AG20443 (cell line): ENCODE measurements around the gene RNF212.

Experiments
- DNase-seq: peaks from one replicate; pipeline ENCODE4 v3.0.0; 2012; ENCODE audit warnings: low spot score, mixed read lengths

Gene RNF212

DNA sequence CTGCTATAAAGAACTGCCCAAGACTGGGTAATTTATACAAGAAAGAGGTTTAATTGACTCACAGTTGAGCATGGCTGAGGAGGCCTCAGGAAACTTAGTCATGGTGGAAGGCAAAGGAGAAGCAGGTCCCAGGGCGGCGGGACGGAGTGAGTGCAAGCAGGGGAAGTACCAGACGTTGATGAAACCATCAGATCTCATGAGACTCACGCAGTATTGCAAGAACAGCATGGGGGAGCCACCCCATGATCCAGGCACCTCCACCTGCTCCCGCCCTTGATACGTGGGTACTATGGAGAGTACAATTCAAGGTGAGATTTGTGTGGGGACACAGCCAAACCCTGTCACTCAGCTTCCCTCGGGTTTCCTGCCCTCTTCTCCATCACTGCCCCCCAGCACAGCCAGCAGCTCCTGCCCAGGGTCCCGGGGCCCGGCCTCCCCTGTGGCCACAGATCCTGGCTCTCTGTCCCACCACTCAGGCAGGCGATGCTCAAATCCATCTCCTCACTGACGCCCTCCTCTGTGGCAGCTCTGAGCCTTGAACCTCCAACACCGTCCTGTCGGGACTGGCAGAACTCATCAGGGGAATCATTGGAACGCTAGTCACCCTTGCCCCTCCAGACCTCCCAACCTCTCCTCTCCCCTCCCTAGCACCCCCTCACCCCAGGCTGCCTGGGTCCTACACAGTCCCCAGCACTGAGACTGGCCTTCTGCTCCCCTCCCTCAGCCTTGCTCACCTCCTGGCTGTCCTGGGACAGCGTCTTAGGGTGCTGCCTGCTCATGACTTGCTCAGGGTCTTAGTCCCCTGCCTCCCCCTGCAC, 64.4 kb downstream of the RNF212 start:
- no peak for DNase-seq

DNA sequence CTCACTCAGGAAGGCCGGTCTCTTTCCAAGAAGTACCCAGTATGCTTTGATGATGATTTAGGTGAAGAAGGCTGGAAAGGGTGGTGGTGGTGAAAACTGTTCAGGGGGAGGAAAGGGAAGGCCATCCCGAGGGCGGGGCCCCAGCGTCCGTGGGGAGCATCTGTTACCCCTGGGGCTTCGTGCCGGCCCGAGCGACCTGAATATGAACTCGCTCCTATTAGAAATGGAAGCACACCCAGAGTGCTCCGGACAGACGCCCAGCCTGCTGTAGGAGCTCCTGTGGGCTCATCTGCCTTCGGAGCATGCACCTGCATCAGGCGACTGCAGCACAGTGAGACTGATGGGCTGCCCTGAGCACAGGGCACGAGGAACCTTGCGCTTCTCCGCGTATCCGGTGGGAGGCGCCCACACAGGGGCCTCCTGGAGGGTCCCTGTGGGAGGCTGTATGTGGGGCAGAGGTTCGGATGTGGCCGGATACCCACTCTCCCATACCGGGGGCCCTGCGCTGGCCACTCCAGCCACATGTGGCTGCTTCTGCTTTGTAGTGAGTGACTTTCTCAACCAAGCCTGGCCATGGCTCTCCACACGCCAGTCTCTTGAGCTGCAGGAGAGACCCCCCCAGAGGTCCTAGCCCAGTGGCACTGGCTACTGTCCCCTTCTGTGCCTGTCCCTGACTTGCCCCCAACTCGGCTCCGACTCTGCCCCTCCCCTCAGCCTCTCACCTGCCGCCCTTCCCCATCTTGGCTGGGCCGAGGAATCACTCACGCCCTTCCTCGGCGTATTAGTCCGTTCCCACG, 65.2 kb downstream of the RNF212 start:
- no peak for DNase-seq

DNA sequence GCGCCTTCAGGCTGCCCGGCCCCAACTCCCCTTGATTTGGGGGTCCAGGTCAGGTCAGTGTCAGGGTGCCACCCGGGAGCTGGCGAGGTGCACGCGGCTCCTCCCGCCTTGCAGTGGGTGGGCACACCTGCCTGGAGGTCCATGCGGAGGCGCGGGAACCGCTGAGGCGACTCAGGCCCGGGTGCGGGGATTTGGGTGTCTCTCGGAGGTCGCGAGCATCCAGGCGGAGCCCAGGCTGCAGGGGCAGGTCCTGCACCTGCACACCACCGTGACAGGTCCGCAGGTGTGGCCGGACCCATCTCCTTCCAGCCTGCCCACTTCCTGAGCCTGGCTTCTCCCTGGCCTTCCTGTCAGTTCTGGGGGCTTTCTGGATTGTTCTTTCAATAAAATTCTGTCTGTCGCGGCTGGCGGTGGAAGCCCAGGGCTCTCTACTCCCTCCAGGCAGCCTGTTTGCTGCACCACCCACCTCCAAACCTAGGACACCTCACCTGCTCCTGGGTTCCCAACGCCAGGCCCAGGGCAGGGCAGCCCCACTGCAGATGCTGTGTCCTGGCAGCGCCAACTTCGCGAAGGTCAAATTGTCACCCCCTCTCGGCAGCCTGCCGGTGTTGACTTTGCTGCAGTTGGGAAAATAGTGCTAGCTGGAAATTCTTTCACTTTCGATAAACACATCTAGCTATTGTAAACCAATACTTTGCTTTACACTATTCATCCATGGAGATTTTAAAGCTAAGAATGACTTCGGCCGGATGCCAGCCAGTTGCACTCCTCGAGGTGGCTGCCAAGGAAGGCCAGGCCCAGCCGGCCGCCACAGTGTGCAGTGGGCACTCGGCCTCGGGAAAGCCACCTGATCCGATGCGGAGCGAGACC, 66.0 kb downstream of the RNF212 start:
- no peak for DNase-seq

DNA sequence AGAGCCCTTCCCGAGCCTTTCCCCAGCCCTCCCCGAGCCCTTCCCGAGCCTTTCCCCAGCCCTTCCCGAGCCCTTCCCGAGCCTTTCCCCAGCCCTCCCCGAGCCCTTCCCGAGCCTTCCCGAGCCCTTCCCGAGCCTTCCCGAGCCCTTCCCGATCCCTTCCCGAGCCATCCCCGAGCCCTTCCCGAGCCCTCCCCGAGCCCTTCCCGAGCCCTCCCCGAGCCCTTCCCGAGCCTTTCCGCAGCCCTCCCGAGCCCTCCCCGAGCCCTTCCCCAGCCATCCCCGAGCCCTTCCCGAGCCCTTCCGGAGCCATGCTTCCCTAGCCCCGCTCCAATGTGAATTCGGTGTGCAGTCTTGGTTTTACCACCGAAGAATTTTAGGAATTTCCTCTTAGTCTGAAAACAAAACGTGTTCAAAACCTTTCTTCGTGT, 66.8 kb downstream of the RNF212 start:
- peak; percentile 74 for DNase-seq

DNA sequence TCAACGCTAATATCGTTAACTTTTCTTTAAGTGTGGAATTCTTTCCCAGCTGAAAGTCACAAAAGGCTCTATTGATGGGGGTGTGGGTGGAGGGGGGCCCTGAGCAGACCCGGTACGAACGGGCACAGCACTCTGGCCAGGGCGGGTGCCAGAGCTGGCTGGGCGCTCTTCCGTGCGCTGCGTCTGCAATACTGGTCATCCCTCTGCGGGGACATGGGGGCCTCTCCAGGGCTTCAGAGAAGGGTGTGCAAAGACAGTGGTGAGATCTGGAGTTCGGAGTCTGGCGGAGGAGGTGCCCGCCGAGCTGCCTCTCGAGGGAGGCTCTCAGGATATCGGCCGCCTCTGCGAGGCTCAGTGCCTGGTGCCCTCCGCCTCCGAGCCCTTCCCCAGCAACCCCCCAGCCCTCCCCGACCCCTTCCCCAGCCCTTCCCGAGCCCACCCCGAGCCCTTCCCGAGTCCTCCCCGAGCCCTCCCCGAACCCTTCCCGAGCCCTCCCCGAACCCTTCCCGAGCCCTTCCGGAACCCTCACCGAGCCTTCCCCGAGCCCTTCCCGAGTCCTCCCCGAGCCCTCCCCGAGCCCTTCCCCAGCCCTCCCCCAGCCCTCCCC, 67.7 kb downstream of the RNF212 start:
- no peak for DNase-seq

DNA sequence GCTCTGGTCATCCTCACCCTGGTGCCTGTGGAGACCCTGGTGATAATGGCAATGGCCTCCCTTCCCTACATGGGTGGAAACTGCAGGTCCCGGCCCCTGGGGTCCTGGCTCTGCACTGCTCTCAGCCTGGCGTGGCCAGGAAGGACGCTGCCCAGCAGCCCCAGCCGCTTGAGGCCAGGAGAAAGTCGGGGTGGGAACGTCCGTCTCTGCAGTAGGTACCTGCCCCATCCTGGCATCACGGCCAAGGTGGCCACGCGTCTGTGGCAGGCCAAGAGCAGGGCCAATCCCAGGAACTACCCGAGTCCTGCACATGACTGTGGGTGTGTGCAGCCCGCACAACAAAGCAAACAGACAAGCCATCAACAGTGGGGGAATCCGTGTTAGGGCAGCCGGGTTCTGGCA, 68.2 kb downstream of the RNF212 start:
- DNase-seq = no peak

DNA sequence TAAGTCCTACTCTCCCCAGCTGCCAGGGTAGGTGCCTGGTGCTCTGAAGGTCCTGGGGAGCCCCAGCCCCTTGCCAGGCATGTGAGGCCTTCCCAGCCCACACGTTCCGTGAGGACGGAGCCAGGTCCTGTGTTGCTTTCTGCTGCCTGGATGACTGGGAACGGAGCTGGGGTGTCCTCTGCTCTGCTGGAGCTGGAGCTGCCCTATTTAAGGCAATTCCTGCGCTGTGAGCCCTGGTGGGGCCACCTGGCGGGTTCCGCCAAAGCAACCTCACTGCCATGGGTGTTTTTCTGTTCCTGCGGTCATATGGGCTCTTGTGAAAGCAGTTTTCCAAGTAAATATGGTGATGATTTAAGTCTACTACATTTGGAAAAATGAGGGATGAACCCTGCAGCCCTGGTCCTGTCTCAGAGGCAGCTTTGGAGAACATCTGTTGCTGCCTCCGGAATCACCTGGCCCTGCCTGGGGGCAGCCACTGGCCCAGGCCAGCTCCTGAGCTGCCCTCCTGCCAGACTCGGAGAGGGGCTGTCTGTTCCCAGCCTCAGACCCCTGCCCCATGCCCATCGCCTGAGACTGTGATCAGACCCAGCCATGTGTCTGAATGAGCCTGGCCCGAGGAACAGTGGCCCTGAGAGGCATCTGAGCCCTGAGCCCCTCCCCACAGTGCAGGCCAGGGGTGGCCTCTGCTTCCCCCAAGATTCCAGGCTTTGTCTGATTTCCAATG, 68.7 kb downstream of the RNF212 start:
- DNase-seq = no peak

DNA sequence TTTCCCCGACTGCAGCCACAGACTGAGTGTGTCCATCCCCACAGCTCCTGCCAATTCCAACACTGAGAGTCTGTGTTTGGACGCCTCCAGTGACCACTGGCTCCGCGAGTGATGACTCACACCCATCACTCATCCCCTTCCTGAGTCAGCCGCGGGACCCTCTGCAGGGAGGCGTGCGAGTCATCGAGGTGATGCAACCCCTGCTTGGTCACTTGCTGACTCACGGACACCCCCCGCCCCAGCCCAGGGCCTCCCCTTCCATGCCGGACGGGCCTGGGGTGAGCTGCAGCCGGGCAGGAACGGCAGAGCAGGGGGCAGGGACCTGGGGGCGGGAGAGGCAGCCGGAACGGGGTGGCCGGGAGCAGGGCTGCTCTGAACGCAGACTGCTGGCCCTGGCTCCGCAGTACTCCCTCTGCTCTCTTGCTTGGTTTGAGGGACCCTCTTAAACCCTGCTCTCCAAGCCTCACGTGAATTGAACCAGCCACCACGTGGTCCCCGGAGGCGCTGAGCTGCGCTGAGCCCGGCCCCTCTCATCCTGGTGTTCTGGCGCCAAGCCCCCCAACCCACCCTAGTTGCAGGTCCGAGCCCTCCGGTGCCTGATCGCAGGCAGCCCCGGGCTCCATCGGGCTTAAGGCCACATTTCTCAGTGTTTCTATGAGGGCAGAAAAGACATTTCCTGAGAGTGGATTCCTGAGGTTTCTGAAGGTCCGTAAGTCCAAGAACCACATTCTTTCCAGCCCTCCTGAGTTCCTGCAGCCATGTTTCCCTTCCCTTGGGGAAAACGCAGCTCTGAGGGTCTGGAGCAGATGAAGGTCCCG, 69.5 kb downstream of the RNF212 start:
- peak; percentile 93 for DNase-seq

DNA sequence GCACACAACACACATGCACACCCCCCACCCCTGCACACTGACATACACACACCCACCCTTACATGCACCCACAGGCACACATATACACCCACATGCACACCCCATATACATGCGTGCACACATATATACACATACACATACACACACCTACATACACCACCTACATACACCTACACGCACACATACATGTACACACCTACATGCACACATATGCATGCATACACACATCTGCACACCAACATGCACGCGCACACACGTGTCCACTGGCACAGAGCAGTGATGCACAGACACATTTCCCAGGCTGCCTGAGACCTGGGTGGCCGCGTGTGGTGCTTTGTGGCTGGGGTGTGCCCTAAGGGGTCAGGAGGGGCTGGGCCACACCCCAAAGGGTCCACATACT, 70.2 kb downstream of the RNF212 start:
- DNase-seq = no peak

DNA sequence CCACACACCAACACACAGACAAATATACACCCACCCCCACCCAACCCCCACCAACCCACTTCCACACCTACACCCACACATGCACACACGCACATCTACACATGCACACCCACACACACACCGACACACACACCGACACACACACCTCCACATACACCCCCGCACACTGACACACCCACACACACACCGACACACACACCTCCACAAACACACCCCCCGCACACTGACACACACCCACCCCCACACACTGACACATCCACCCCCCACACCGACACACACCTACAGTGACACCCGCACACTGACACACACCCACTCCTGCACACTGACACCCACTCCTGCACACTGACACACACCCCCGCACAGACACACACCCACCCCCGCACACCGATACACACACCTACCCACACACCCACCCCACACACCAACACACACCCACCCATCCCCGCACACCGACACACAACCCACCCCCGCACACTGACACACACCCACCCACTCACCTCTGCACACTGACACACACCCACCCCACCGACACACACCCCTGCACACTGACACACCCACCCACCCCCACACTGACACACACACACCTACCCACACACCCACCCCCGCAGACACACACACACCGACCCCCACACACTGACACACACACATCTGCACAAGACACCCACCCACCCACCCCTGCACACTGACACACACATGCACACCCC, 70.9 kb downstream of the RNF212 start:
- no peak for DNase-seq

DNA sequence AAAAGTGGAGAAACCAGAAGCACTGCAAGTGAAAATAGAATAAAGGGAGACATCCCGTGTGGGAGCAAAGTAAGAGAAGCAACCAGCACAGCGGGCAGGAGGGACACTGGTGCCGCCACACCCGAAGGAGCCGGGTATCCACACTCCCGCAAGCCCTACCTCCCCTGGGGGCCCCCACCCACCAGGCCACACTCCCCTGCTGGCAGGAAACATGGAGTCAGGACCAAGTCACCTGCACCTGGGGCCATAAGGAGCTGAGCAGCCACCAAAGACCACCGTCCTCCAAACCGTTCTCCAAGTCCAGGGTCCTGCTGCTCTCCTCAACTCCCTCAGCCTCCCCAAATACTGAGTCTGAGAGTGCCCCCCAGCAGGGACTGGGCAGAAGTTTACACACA, 71.4 kb downstream of the RNF212 start:
- DNase-seq = no peak

DNA sequence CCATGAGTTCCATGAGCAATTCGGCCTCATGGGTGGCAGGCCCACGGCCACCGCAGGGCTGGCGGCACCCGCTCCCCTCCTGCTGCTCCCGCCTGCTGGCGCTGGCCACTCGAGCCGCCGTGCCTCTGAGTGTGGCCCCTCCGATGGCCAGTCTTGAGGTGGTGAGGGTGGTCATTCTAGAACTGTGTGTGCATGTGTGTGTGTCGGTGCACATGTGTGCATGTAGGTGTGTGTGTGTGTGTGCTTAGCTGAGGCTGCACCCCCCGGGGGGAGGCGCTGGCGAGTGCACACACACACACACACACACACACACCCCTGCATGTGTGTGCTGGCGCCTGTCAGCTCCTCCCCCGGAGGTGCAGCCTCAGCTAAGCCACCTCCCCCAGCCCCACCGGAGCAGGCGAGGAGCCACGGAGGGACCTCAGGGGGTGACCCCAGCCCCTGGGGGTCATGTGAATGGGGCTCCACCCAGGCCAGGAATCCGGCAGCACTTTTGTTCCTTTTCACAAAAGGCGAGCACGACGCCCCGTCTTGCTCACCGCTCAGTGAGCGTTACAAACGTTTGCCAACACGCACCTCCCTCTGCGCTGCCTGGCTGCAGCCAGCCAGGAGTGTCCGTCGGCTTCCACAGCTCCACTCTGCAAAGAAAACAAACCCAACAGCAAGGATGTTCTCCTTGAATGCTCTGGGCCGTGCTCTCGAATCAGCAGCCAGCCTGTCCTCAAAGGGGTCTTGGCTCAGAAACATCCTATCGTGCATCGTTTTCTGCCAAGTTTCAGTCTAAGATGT, 72.0 kb downstream of the RNF212 start:
- DNase-seq = peak; percentile 50

DNA sequence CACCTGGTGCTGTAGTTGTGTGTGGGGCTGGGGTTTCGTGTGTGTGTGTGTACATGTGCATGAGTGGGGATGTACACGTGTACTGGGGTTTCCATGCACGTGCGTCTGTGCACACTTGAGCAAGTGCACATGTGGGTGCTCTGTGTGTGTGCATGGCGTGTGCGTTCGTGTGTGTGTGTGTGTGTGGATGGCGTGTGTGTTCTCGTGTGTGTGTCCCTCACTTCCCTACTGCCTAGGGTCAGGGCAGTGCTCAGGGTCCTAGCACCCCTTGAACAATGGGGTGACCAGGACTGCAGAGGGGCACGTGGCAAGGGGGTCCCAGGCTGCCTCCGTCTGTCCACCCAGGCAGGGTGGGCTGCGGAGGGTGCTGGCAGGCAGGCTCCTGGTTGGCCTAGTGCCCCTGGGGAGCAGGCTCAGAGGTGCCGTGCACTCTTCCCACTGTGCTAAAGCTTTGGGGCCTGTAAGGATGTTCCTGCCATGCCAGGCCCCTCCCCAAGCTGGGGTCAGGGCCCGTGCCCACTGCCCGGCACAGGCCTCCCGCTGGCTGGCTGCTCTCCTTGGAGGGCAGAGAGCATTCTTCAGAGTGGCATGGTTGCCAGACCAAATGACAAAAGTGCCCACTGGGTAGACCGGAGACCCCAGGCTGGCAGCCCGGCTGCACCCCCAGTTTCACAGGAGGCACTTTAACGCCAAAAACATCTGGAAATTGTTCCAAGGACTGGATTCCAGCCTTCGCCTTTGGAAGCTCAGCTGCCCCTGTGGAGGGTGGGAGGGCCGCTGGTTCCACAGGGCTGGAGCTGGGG, 72.8 kb downstream of the RNF212 start:
- DNase-seq = no peak

DNA sequence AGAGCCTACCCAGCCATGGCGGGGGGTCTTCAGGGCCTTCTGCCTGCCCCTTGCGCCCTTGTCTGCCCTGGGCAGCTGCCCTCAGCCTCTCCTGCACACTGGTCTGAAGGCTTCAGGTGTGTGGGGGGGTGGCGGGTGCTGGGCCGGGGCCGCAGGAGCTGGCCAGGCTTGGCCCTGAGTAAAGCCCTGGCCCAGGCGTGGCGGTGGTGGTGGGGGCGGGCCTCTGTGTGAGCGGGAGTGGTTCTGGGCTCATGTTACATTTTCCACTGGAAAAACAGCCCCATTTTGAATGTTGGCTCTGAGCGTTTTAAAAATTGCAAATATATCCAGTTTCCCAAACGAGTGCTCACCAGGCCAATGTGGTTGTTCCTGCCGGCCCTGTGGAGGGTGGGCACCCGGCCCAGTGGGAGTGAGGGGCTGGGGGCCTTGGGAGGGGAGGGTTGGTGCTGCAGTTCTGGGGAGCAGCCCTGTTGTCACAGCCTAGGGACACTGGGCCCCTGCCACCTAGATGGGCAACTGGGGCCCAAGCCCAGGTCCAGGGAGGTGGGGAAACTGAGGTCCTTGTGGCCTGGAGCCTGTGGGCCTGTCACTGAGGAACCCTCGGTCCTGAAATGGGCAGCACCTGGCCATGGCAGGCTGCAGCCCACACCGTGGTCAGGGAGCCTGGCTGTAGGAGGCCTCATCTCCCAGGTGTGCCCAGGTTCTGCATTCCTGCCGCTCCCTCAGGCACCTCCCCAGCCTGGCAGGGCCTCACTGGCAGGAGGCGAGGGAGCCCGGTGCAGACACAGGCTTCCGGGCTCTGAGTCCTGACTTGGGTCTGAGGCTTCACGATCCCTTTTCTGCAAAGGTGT, 73.6 kb downstream of the RNF212 start:
- DNase-seq = peak; percentile 78

DNA sequence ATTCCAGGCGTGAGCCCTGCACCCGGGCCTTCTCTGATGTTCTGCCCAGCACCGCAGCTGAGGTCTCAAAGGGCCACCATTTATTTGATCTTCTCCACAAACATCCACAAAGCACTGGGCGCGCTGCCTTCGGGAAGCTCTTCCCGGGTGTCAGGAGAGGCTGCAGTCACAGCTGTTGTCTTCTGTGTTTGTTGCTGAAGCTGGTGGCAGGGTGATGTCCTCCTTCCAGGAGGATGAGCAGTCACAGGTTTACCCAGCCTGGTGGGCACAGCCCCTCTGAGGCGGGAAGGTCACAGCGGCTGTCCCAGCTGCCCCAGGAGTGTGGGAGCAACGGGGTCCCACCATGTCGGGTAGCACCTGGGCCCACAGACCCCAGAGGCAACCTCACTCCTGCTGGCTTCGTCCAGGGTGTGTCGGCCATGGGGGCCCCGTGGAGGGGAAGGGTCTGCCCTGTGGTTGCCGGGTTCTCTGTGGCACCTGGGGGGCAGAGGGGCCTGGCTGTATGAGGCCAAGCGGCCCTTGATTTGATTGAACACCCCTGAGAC, 74.3 kb downstream of the RNF212 start:
- no peak for DNase-seq

DNA sequence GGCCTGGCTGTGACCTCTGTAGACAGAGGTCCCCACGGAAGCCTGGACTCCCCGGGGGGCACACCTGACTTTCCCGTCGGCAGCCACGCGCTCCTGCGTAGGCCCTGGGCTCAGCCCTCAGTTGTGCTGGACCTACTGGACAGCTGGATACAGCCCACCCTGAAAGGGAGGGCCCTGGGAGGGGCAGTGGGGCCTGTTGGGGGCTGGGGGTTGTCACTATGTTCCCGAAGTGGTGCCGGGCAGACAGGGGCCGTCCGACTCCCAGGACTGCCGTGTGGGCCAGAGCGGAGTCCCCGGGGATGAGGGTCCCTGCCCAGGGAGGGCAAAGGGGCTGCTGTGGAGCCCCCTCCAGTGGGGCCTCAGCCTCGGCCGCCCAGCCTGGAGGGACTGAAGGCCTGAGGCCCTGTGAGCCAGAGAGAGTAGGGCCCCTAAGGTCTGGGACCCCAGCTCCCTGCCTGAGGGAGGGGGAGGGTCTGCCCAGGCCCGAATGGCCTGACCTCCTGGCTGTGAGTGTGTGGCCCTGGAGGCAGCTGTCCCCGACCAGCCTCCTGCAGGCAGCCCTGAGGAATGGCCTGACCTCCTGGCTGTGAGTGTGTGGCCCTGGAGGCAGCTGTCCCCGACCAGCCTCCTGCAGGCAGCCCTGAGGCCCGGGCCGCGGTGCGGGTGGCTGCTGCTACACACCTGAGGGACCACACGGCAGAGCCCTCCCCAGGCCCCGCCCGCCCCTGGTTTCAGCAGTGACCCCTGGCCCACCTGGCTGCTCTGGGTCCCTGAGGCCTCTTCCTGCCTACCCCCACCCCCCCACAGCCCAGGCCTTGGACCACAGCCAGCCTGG, 76.2 kb downstream of the RNF212 start:
- DNase-seq = no peak
